Neural progenitor cell (in vitro differentiated cells): ENCODE measurements around the gene CACNA1B.

Experiments
- EZH2 ChIP-seq: fragments of 200-600 bp; sonication (generic); IDR thresholded peaks from 2 replicates; pipeline ENCODE4 v1.6.1; 2017; ENCODE audit warnings: antibody characterized with exemption, mild to moderate bottlenecking, moderate library complexity
- TF ChIP-seq, protein P1 (sequence below): fragments of 200-600 bp; sonication (generic); IDR thresholded peaks from 2 replicates; pipeline ENCODE4 v1.5.1; 2017; ENCODE audit warnings: antibody characterized with exemption, mild to moderate bottlenecking

DNA sequence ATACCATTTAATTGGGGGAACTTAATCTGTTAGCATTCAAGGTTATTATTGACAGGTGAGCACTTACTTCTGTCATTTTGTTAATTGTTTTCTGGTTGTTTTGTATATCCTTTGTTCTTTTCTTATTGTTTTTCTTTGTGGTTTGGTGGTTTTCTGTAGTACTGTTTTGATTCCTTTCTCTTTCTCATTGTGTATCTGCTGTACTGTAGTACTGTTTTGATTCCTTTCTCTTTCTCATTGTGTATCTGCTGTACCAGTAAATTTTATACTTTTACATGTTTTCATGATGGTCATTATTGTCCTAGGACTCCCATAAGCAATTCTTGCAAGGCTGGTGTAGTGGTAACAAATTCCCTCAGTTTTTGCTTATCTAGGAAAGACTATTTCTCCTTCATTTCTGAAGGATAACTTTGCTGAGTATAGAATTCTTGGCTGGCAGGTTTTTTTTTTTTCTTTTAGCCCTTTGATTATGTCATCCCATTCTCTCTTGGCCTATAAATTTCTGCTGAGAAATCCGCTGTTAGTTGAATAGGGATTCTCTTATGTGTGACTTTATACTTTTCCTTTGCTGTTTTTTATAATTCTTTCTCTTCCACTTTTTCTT, 24.1 kb upstream of the CACNA1B start:
- no peak for TF ChIP-seq EZH2
- TF ChIP-seq, protein P1, sequence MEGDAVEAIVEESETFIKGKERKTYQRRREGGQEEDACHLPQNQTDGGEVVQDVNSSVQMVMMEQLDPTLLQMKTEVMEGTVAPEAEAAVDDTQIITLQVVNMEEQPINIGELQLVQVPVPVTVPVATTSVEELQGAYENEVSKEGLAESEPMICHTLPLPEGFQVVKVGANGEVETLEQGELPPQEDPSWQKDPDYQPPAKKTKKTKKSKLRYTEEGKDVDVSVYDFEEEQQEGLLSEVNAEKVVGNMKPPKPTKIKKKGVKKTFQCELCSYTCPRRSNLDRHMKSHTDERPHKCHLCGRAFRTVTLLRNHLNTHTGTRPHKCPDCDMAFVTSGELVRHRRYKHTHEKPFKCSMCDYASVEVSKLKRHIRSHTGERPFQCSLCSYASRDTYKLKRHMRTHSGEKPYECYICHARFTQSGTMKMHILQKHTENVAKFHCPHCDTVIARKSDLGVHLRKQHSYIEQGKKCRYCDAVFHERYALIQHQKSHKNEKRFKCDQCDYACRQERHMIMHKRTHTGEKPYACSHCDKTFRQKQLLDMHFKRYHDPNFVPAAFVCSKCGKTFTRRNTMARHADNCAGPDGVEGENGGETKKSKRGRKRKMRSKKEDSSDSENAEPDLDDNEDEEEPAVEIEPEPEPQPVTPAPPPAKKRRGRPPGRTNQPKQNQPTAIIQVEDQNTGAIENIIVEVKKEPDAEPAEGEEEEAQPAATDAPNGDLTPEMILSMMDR = no peak
